NCI-H2171 (cell line): ENCODE results near the gene MYO10.

ENCODE experiments used
- DNase-seq: peaks from one replicate; lab custom pipeline; 2025; lab: John Stamatoyannopoulos, UW

The MYO10 gene

DNA sequence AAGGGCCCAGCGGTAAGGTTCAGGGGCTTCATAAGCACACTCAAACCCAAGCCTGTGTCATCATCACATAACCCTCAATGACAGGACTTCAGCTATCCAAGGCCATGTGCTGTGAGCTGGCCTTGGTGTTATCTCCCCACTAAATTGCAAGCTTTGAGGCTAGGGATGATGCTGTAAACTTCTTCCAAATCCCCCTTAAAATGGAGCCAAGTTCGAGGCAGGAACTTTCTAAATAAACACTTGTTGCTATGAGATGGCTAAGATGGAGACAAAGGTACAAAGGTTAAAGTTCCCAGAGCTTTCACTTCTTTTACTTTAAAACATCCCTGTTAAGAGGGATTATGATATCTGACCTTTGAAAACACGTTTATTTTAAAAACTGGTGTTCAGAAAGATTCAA is 123.6 kb downstream of the MYO10 start:
- DNase-seq, result no peak

DNA sequence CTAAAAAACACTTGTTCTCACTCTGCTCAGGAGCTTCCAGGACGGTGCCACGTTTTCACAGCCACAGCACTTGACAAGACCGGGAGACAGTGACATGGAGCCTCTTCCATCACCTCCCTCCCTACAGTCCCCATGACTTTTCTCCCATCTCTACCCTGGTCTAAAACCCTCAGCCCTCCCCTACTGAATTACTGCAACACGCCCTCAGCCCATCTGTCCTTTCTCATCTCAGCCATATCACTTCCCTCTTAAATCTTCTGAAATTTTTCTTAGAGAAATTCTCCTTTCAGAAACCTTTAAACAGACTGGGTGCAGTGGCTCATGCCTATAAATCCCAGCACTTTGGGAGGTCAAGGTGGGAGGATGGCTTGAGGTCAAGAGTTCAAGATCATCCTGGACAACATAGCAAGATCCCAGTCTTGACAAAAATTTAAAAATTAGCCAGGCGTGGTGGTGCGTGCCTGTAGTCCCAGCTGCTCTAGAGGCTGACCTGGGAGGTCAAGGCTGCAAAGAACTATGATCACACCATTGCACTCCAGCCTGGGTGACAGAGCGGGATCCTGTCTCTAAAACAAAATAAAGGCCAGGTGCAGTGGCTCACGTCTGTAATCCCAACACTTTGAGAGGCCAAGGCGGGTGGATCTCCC is 125.8 kb downstream of the MYO10 start:
- DNase-seq, result no peak

DNA sequence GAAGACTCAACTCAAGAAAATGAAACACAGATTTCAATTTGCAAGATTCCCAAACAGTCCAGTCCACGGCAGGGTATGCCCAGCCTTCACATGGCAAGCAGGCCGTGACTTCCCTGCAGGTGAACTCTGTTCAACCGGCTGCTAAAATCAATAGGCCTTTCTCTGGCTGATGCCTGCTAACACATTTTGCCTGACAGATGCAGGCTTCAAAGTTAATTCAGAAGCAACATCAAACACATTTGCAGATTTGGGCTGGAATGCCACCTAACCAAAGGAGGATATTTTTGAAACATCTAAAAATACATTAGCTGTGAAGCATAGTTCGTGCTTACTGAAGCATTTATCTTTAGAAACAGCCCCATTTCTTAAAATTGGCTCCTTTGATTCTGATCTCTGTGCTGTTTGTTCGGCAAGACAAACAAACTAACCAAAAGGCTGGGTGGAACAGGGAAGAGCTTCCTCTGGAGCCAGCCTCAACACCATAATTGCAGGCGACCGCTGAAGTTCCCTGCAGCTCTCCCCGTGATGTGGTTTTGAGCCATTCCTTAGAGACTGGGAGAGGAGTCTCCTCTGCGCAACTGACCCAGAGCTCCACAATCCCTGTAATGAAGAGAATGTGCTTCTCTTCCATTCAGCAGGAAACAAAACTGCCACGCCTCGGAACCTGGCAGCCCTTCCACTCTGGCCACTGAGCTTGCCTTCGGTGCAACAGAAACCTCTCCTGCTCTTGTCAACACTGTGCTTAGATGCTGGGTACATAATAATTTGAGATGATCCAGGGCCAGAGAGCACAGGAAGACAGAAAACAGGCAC is 126.5 kb downstream of the MYO10 start:
- no peak for DNase-seq

DNA sequence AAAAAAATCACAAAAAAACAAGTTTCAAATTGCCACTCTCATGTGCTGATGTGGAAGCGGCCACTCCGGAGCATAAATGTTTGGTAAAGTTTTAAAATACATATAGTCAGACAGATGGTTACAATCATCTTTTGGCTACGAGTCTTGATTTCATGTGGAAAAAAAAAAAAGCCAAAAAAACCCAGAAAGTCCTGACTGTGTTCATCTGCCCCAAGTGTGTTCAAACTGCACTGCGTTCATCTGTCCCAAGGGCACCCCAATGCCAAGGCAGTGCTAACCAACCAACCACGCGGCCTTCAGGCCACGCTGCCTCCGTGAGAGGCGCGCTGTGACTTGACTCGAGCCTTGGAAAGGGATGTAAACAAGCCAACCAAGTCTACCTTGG is 127.1 kb downstream of the MYO10 start:
- DNase-seq, result no peak

DNA sequence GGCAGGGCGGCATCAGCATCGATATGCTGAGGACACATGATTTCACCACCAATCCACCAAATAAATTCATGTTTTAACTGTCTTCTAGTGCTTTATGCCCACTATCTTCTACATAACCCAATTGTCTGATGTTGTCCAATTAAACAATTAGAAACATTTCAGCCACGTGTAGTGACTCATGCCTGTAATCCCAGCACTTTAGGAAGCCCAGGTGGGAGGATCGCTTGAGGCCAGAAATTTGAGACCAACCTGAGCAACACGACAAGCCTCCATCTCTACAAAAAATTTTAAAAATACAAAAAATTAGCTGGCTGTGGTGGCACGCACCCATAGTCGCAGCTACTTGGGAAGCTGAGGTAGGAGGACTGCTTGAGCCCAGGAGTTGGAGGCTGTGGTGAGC is 128.1 kb downstream of the MYO10 start:
- no peak for DNase-seq

DNA sequence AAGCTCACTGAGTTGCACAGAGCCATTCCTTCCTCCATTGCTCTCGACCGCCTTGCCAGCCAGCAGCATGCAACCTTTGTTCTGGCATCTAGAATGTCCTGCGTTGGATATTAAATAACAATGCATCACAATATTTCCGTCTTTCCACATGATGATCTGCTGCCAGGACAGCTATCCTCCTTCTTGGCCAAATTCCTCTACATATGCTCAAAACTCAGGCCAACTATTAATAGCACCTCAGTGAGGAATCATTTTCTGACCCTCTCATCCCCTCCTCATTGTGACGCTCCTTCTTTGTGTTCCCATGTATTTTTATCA is 128.6 kb downstream of the MYO10 start:
- DNase-seq, result no peak

DNA sequence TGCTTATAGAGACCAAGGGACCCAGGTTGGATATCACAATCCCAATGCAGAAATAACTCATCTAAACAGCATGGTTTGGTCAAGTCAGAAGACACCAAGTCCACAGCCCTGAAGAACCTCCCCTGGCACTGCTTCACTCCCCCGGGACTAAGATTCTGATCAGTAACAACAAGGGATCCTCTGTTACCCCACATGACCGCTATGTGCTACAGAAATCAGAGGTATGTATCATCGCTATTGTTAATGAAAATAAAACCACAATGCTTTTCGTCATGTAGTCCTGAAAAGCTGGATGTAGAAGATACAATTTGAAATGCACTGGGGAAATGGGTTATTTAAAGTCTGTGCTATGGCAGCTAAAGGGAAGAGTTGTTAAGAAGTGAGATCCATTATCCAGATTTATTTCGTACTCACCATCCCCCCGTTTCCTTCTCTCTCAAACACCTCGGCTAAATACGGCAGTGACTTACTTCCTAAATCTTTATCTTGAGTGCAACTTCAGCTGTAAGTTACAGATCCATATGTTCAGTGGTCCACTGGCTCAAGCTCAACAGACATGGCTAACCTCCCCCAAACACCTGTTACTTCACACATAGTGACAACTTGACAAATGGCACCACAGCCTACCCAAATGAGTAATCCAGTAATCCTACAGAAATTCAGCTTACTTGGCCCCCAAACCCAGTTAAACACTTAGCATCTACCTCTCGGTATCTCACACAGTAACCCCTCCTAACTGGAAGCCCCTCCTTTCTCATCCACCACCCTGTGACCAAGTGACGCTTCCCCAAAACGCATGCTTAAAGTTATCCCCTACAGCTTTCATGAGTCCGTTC is 129.2 kb downstream of the MYO10 start:
- DNase-seq, result no peak

GRCh38 chr5:16805486-16805885 is 130.6 kb downstream of the MYO10 start:
- DNase-seq, result no peak

DNA sequence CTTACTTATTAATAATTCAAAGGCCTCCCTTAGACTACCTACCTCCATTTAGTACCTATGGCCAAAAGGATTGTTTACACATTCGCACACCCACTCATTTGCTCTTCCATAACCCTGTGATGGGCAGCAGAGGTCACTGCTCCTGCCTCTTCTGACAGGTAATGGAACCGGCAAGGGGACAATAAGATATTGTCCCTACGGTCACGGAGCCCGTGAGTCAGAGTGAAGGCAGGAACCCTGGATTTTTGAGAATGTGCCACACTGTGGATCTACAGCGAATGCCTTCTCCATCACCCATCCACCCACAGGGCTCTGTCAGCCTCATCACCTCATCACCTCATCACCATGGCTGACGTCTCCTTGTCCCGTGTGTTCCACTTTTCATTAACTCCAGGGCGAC is 132.3 kb downstream of the MYO10 start:
- DNase-seq, result no peak

DNA sequence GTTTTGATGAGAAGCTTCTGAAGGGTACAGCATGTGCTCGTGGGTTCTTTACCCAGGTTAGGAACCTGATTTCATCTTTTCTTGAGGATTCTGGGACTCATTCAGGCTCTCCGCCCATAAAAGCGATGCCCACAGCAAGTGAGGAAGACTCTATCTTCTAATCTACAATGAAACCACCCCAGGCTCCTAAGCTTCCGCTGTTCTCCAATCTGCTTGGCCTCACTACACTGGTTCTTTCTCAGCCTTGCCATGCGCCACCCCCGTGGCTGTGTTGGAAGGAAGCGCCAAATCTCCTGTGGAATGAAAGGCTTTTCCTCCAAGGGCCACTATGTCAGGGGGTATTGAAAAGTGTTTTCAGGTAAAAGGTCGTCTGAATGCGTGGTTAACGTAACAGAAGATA is 135.6 kb downstream of the MYO10 start:
- no peak for DNase-seq

- DNase-seq, result peak; percentile 10
Observed at GRCh38 chr5:16799796-16800195, 136.3 kb downstream of the MYO10 start.

- no peak for DNase-seq
Observed at GRCh38 chr5:16797951-16798350, 138.1 kb downstream of the MYO10 start.

DNA sequence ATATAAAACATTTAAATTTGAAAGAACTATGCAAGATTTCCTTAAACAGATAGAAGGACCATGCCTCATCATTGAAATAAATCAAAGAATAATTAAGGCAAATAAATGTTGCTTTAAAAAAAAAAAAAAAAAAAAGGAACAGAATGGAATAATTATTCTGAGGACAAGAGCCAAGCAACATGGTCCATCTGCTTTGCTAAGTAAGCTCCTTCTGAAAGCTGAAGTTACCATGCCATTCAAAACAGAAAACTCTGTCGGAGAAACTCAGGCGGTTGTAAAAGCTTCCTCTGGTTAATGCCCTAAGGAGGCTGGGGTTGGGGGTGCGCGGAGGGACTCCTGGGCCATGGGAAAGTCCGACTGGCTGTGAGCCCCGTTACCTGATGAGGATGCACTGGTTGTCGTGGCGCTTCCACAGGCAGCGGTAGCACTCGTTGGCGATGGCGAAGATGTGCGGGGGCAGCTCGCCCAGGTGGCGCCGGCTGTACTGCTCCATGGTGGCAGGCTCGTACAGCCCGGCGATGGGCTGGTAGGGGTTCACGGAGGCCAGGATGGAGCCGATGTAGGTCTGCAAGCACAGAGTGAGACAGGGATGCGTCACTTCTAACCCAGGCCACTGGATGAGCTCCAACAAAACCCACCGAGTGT is 141.7 kb downstream of the MYO10 start:
- no peak for DNase-seq

DNA sequence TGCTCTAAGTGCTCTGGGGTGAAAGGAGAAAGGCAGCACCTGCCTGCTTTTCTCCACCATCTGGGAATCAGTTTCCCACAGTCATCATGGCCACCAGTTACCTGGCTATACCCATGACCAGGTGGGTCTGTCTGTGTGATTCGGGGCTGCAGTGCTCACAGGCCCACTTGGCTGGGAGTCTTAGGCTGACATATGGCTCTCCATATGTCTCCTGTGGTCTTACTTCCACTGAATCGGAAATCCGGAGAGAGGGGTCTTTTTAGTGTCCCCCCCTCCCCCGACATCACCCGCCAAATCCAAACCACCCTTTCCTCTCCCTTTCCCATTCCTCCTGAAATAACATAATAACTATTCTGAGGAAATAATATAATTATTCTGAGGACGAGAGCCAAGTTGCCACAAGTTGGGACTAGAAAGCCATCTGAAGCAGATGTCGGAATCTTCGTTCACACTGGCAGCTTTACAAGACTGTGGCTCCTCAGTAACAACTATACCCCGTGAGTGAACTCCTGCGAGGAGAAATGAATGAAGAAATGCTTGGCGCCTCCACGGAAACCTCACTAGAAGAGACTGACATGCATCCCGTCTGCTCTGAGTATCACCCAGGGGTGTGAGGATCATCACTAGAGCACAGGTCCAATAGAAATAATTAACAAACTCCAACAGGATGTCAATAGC is 143.4 kb downstream of the MYO10 start:
- DNase-seq, result peak; percentile 84

DNA sequence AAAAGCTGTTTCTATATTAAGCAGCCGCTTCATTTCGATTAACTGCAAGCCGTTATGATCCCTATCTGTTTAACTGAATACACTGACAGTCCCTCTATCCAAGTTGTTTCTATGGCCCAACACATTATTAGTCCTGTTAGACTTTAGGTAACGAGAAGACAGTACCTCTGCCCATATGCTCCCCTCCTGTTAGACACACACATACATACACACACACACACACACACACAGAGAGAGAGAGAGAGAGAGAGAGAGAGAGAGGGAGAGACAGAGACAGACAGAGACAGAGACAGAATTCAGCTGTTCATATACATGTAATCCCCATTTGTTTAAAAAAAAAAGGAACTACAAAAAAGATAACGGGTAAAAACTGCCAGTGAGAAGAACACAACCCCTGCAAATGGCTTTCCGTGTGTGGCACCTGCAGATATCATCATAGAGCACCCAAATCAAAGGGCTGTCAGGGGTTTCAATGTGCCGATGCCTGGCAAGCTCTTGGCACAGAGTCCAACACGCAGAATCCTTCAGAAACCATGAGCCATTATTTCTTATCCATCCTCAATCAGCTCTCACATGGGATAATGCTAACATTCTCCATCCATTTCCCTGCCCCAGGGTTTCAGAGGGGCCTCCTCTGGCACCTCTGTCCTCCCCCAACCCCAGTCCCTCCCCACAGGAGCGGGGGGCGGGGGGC is 144.0 kb downstream of the MYO10 start:
- no peak for DNase-seq

- DNase-seq, result peak; percentile 32
Observed at GRCh38 chr5:16791036-16791705, 144.9 kb downstream of the MYO10 start.

DNA sequence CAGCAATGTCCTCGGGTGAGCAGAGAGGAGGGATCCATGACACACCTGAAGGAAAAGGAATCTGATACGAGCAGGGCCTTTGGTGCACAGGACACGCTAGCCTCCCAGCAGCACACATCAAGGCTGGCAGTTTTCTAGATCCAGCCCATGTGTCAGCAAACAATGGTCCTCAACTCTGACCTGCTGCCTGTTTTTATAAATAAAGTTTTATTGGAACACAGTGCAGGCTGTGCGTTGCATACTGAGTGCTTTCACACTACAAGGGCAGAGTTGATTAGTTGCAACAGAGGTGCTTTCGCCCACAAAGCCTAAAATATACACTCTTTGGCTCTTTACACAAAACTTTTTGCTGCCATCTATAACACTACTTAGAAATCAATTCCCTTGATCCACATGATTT is 147.1 kb downstream of the MYO10 start:
- no peak for DNase-seq

- DNase-seq, result no peak
Observed at GRCh38 chr5:16787278-16787677, 148.8 kb downstream of the MYO10 start.

GRCh38 chr5:16784843-16785791 is 151.0 kb downstream of the MYO10 start:
- DNase-seq, result no peak

DNA sequence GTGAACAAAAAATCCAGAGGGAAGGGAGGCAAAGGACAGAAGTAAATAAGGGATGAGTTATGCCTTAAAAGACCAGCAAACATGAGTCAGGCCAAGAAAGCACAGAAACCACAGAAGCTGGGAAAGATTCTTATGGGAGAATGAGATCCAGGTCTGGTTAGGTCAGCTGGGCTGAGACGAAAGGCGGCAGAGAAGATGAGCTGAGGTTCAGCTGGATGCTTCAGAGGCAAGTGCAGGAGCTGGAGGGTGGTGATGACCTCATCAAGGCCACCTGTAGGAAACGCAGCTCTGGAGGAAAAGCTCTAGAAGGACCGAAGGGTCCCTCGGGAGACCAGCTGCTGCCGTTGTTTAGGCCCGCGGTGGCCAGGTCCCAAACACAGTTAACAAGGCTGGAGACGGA is 152.0 kb downstream of the MYO10 start:
- DNase-seq, result peak; percentile 10
